ENCODE measurements around the gene CAMTA1.

DNA sequence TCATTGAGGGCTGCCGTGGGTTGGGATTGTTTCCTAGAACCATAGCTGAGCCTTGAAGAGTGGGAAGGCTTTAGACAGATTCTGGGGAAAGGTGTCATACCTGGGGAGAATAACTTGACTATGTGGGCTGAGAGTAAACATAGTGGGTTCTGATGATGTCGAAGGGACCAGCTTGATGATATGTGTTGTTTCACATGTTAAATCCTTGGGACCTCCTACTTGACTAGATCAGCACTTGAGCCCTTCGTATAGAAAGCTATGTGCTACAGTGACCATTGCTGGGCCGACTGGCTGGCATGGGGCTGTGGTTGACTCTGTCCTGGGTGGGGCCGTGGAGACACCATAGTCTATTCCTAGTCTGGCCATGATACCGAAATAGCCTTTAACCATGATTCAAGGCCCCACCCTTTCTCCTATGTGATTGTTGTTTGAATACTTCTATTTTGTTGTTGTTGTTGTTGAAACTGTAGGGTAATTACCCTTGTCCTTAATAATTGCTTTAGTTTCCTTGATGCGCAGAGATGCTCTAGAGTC, 423.5 kb downstream of the CAMTA1 start:
- TF ChIP-seq, protein P1, sequence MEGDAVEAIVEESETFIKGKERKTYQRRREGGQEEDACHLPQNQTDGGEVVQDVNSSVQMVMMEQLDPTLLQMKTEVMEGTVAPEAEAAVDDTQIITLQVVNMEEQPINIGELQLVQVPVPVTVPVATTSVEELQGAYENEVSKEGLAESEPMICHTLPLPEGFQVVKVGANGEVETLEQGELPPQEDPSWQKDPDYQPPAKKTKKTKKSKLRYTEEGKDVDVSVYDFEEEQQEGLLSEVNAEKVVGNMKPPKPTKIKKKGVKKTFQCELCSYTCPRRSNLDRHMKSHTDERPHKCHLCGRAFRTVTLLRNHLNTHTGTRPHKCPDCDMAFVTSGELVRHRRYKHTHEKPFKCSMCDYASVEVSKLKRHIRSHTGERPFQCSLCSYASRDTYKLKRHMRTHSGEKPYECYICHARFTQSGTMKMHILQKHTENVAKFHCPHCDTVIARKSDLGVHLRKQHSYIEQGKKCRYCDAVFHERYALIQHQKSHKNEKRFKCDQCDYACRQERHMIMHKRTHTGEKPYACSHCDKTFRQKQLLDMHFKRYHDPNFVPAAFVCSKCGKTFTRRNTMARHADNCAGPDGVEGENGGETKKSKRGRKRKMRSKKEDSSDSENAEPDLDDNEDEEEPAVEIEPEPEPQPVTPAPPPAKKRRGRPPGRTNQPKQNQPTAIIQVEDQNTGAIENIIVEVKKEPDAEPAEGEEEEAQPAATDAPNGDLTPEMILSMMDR (conservative IDR thresholded peaks at IDR 0.05; ENCODE audit: low read depth, low read length) = no peak
- TF ChIP-seq EZH2 (IDR thresholded peaks at IDR 0.05; ENCODE audit: borderline replicate concordance, low read depth, low read length, poor library complexity, severe bottlenecking) = no peak

All from A673 (cell line).